WTC11 (cell line): ENCODE results near the gene PSMD13. TPM values are rescaled to one million over a fixed set of nuclear protein-coding genes. Genes with fewer than 3 reads are reported as not detected.

Source experiments
- ATAC-seq: fragments of 200-7000 bp; cut with Tn5 transposase; 2 replicates; pipeline ENCODE4 v1.10.0; 2021; ENCODE audit warnings: mild to moderate bottlenecking, moderate library complexity
- CTCF ChIA-PET: fragments of 300-600 bp; sonication (Branson Sonifier 250); formaldehyde crosslinking; loops from one replicate; lab custom pipeline; 2021; ENCODE audit warnings: antibody characterized with exemption; lab: Charles Lee
- POLR2A ChIA-PET: fragments of 350-600 bp; sonication (Branson Sonifier 250); formaldehyde crosslinking; loops from one replicate; lab custom pipeline; 2021; ENCODE audit warnings: antibody characterized with exemption; lab: Charles Lee
- DNase-seq: peaks from one replicate; pipeline ENCODE4 v3.0.0; 2021; ENCODE audit warnings: low spot score
- H3K27ac Mint-ChIP-seq: 2 replicates; pipeline ENCODE4 v1.8.0; 2021; ENCODE audit warnings: mixed read lengths
- H3K27me3 Mint-ChIP-seq: 2 replicates; pipeline ENCODE4 v1.8.0; 2021; ENCODE audit warnings: low read depth, mild to moderate bottlenecking, moderate library complexity, mixed read lengths
- H3K36me3 Mint-ChIP-seq: 2 replicates; pipeline ENCODE4 v1.8.0; 2021; ENCODE audit warnings: mixed read lengths
- H3K4me1 Mint-ChIP-seq: 2 replicates; pipeline ENCODE4 v1.8.0; 2022; ENCODE audit warnings: mixed read lengths
- H3K4me3 Mint-ChIP-seq: 2 replicates; pipeline ENCODE4 v1.8.0; 2021; ENCODE audit warnings: mild to moderate bottlenecking, moderate library complexity, mixed read lengths
- H3K9me3 Mint-ChIP-seq: 2 replicates; pipeline ENCODE4 v1.8.0; 2021; ENCODE audit warnings: mixed read lengths
- AR ChIP-seq: fragments of 250-450 bp; sonication (Bioruptor Pico); IDR thresholded peaks from 2 replicates; pipeline ENCODE4 v1.9.0; 2021; ENCODE audit warnings: mild to moderate bottlenecking
- ATF2 ChIP-seq: sonication (generic); formaldehyde crosslinking; IDR thresholded peaks from 2 replicates; pipeline ENCODE4 v1.8.1; 2022; ENCODE audit warnings: low read depth, missing genetic modification reagents, borderline replicate concordance
- ATF3 ChIP-seq: sonication (generic); formaldehyde crosslinking; conservative IDR thresholded peaks from 2 replicates; pipeline ENCODE4 v1.8.1; 2022; ENCODE audit warnings: mild to moderate bottlenecking, missing genetic modification reagents
- CDX4 ChIP-seq: fragments of 250-450 bp; sonication (Bioruptor Pico); IDR thresholded peaks from 2 replicates; pipeline ENCODE4 v1.9.0; 2021; ENCODE audit warnings: moderate library complexity, mild to moderate bottlenecking, inconsistent platforms, borderline replicate concordance
- CTCF ChIP-seq: fragments of 200-600 bp; IDR thresholded peaks from 2 replicates; pipeline ENCODE4 v1.8.0; 2022; ENCODE audit warnings: antibody characterized with exemption
- FOXP1 ChIP-seq: sonication (generic); formaldehyde crosslinking; IDR thresholded peaks from 2 replicates; pipeline ENCODE4 v1.8.0; 2022; ENCODE audit warnings: missing genetic modification reagents, mild to moderate bottlenecking, moderate library complexity, borderline replicate concordance
- IRF2 ChIP-seq: sonication (generic); formaldehyde crosslinking; IDR thresholded peaks from 2 replicates; pipeline ENCODE4 v1.8.0; 2022; ENCODE audit warnings: low read depth, missing genetic modification reagents, borderline replicate concordance
- JAZF1 ChIP-seq: fragments of 250-450 bp; sonication (Bioruptor Pico); IDR thresholded peaks from 2 replicates; pipeline ENCODE4 v1.9.0; 2021; ENCODE audit warnings: moderate library complexity, mild to moderate bottlenecking, inconsistent platforms
- MXD4 ChIP-seq: fragments of 250-450 bp; sonication (Bioruptor Pico); IDR thresholded peaks from 2 replicates; pipeline ENCODE4 v1.8.0; 2021; ENCODE audit warnings: mild to moderate bottlenecking, moderate library complexity, borderline replicate concordance
- NR1H2 ChIP-seq: sonication (generic); formaldehyde crosslinking; IDR thresholded peaks from 2 replicates; pipeline ENCODE4 v1.9.0; 2021; ENCODE audit warnings: mild to moderate bottlenecking, moderate library complexity, missing genetic modification reagents
- OVOL2 ChIP-seq: fragments of 250-450 bp; sonication (Bioruptor Pico); IDR thresholded peaks from 2 replicates; pipeline ENCODE4 v1.9.0; 2021; ENCODE audit warnings: mild to moderate bottlenecking, borderline replicate concordance
- STAT6 ChIP-seq: sonication (generic); formaldehyde crosslinking; conservative IDR thresholded peaks from 2 replicates; pipeline ENCODE4 v1.8.1; 2023; ENCODE audit warnings: mild to moderate bottlenecking, low read depth, missing genetic modification reagents, moderate library complexity
- USF2 ChIP-seq: sonication (generic); formaldehyde crosslinking; IDR thresholded peaks from 2 replicates; pipeline ENCODE4 v1.8.1; 2023; ENCODE audit warnings: mild to moderate bottlenecking, missing genetic modification reagents, moderate library complexity
- ZBTB21 ChIP-seq: sonication (generic); formaldehyde crosslinking; IDR thresholded peaks from 2 replicates; pipeline ENCODE4 v1.8.1; 2023; ENCODE audit warnings: mild to moderate bottlenecking, missing genetic modification reagents, borderline replicate concordance
- ZBTB43 ChIP-seq: sonication (generic); formaldehyde crosslinking; IDR thresholded peaks from 2 replicates; pipeline ENCODE4 v1.8.1; 2023; ENCODE audit warnings: mild to moderate bottlenecking, missing genetic modification reagents
- ZNF219 ChIP-seq: sonication (generic); formaldehyde crosslinking; IDR thresholded peaks from 2 replicates; pipeline ENCODE4 v1.8.0; 2023; ENCODE audit warnings: missing genetic modification reagents, mild to moderate bottlenecking, borderline replicate concordance
- ZNF232 ChIP-seq: sonication (generic); formaldehyde crosslinking; IDR thresholded peaks from 2 replicates; pipeline ENCODE4 v1.8.0; 2022; ENCODE audit warnings: mild to moderate bottlenecking, missing genetic modification reagents
- ZNF532 ChIP-seq: fragments of 250-450 bp; sonication (Bioruptor Pico); IDR thresholded peaks from 2 replicates; pipeline ENCODE4 v1.9.0; 2021; ENCODE audit warnings: mild to moderate bottlenecking, borderline replicate concordance
- ZNF671 ChIP-seq: fragments of 250-450 bp; sonication (Bioruptor Pico); IDR thresholded peaks from 2 replicates; pipeline ENCODE4 v1.8.0; 2021; ENCODE audit warnings: mild to moderate bottlenecking
- total RNA-seq: library from RNA; stranded (reverse); gene quantifications from 3 replicates; pipeline ENCODE4 v1.2.3, GENCODE V29; 2021

Gene PSMD13
- total RNA-seq, 1 experiment from 2014 or later = 148 TPM

GRCh38 chr11:250274-250673, 13.5 kb downstream of the PSMD13 start:
- DNase-seq = no peak
- ChIA-PET CTCF (interaction anchor here (0.6 to 4.5 kb wide), 62 partner anchors 9 to 304 kb away, joined by 3 to 96 read pairs (median 8); partner anchors contain the start of genes ANO9, BET1L, HRAS and IFITM2), POLR2A (interaction anchor here (1.1 to 1.9 kb wide), 5 partner anchors 39 to 105 kb away, joined by 3 to 9 read pairs (median 4); partner anchors contain the start of genes BET1L, IFITM2, PGGHG and RIC8A)
- no peaks in the 10 kb centered on the region for H3K27me3 Mint-ChIP-seq
- peaks cover 6% of the 10 kb centered on the region; the same call in 1 of the 2 replicates for H3K4me1 Mint-ChIP-seq
- peaks cover 73% of the 10 kb centered on the region for H3K36me3 Mint-ChIP-seq
- no peaks in the 10 kb centered on the region for H3K9me3 Mint-ChIP-seq
- peak overlapping the region; percentile 93 for H3K27ac Mint-ChIP-seq
- no peak overlapping the region for H3K4me3 Mint-ChIP-seq
- no peak for ATAC-seq
- TF ChIP-seq ZNF232 (CRISPR knock-in tag) = no peak
- TF ChIP-seq CDX4 (CRISPR knock-in tag) = no peak
- no peak for TF ChIP-seq CTCF
- no peak for TF ChIP-seq USF2 (CRISPR knock-in tag)
- no peak for TF ChIP-seq ATF2 (CRISPR knock-in tag)
- no peak for TF ChIP-seq NR1H2 (CRISPR knock-in tag)
- no peak for TF ChIP-seq ZBTB21
- no peak for TF ChIP-seq ZNF671 (CRISPR knock-in tag)
- no peak for TF ChIP-seq STAT6 (CRISPR knock-in tag)
- no peak for TF ChIP-seq IRF2
- no peak for TF ChIP-seq ZNF219 (CRISPR knock-in tag)
- no peak for TF ChIP-seq FOXP1 (CRISPR knock-in tag)
- TF ChIP-seq JAZF1 (CRISPR knock-in tag) = no peak
- TF ChIP-seq AR (CRISPR knock-in tag) = no peak
- TF ChIP-seq ATF3 = no peak
- no peak for TF ChIP-seq ZBTB43 (CRISPR knock-in tag)
- TF ChIP-seq OVOL2 = no peak
- TF ChIP-seq MXD4 (CRISPR knock-in tag) = no peak
- no peak for TF ChIP-seq ZNF532
